Endothelial cell (in vitro differentiated cells): Measurements from ENCODE around the gene LRRC52. TPM values are rescaled to one million over a fixed set of nuclear protein-coding genes. Genes with fewer than 3 reads are reported as not detected.

Source experiments
- DNase-seq: peaks from one replicate; pipeline ENCODE4 v3.0.0; 2021; ENCODE audit warnings: low spot score
- H3K27ac Mint-ChIP-seq: one replicate; pipeline ENCODE4 v1.8.0; 2021; ENCODE audit warnings: mixed read lengths, inconsistent platforms; ENCODE audit not compliant: unreplicated experiment
- H3K27me3 Mint-ChIP-seq: one replicate; pipeline ENCODE4 v1.8.0; 2021; ENCODE audit warnings: mild to moderate bottlenecking, moderate library complexity, mixed read lengths, inconsistent platforms; ENCODE audit not compliant: unreplicated experiment
- H3K36me3 Mint-ChIP-seq: one replicate; pipeline ENCODE4 v1.8.0; 2021; ENCODE audit warnings: mild to moderate bottlenecking, low read depth, mixed read lengths, inconsistent platforms; ENCODE audit not compliant: unreplicated experiment
- H3K4me1 Mint-ChIP-seq: one replicate; pipeline ENCODE4 v1.8.0; 2021; ENCODE audit warnings: mild to moderate bottlenecking, mixed read lengths, inconsistent platforms; ENCODE audit not compliant: unreplicated experiment
- H3K4me3 Mint-ChIP-seq: one replicate; pipeline ENCODE4 v1.8.0; 2021; ENCODE audit warnings: mild to moderate bottlenecking, mixed read lengths, inconsistent platforms; ENCODE audit not compliant: unreplicated experiment
- H3K9me3 Mint-ChIP-seq: one replicate; pipeline ENCODE4 v1.8.0; 2021; ENCODE audit warnings: mixed read lengths, inconsistent platforms; ENCODE audit not compliant: unreplicated experiment
- CTCF ChIP-seq: fragments of 200-600 bp; sonication (generic); IDR thresholded peaks from one replicate; pipeline ENCODE4 v1.5.0; 2021; ENCODE audit warnings: antibody characterized with exemption; ENCODE audit not compliant: unreplicated experiment
- total RNA-seq: library from RNA; stranded (reverse); fragmentation: NEBNext Ultra II Directional; extraction: Animal tissue kit (Norgen Biotek cat#: 25700); gene quantifications from one replicate; pipeline ENCODE4 v1.2.1, GENCODE V29; 2021; ENCODE audit not compliant: unreplicated experiment

The LRRC52 gene
- total RNA-seq, 1 donor from 2014 or later, result not detected

GRCh38 chr1:165512816-165513215, 31.0 kb upstream of the LRRC52 start:
- TF ChIP-seq CTCF, result no peak
- no peaks in the 10 kb centered on the region for H3K9me3 Mint-ChIP-seq
- no peak for DNase-seq
- no peaks in the 10 kb centered on the region for H3K27me3 Mint-ChIP-seq
- no peaks in the 10 kb centered on the region for H3K36me3 Mint-ChIP-seq
- H3K4me1 Mint-ChIP-seq, result no peaks in the 10 kb centered on the region
- no peak overlapping the region for H3K4me3 Mint-ChIP-seq
- no peak overlapping the region for H3K27ac Mint-ChIP-seq

- no peak overlapping the region for H3K4me3 Mint-ChIP-seq
- no peak overlapping the region for H3K27ac Mint-ChIP-seq
- TF ChIP-seq CTCF, result no peak
- no peaks in the 10 kb centered on the region for H3K9me3 Mint-ChIP-seq
- no peak for DNase-seq
- no peaks in the 10 kb centered on the region for H3K36me3 Mint-ChIP-seq
- no peaks in the 10 kb centered on the region for H3K4me1 Mint-ChIP-seq
- peaks cover 3% of the 10 kb centered on the region for H3K27me3 Mint-ChIP-seq
Observed at GRCh38 chr1:165516469-165516868, 27.3 kb upstream of the LRRC52 start.

- no peaks in the 10 kb centered on the region for H3K36me3 Mint-ChIP-seq
- H3K27me3 Mint-ChIP-seq, result peaks cover 3% of the 10 kb centered on the region
- H3K9me3 Mint-ChIP-seq, result no peaks in the 10 kb centered on the region
- peaks cover 4% of the 10 kb centered on the region for H3K4me1 Mint-ChIP-seq
- H3K27ac Mint-ChIP-seq, result no peak overlapping the region
- no peak overlapping the region for H3K4me3 Mint-ChIP-seq
- no peak for TF ChIP-seq CTCF
- DNase-seq, result no peak
Observed at GRCh38 chr1:165520646-165521045, 23.2 kb upstream of the LRRC52 start.

- Mint-ChIP-seq H3K4me3 (no peak overlapping the region), H3K27ac (no peak overlapping the region), H3K4me1 (peaks cover 5% of the 10 kb centered on the region), H3K27me3 (no peaks in the 10 kb centered on the region), H3K36me3 (no peaks in the 10 kb centered on the region), H3K9me3 (no peaks in the 10 kb centered on the region)
- TF ChIP-seq CTCF, result no peak
- DNase-seq, result no peak
Observed at GRCh38 chr1:165524639-165525285, 19.0 kb upstream of the LRRC52 start.

GRCh38 chr1:165525708-165526107, 18.1 kb upstream of the LRRC52 start:
- no peaks in the 10 kb centered on the region for H3K27me3 Mint-ChIP-seq
- H3K36me3 Mint-ChIP-seq, result no peaks in the 10 kb centered on the region
- H3K4me3 Mint-ChIP-seq, result no peak overlapping the region
- no peak for TF ChIP-seq CTCF
- no peaks in the 10 kb centered on the region for H3K9me3 Mint-ChIP-seq
- H3K27ac Mint-ChIP-seq, result no peak overlapping the region
- DNase-seq, result no peak
- peaks cover 5% of the 10 kb centered on the region for H3K4me1 Mint-ChIP-seq
